IMR-90 (cell line): ENCODE data around the gene SPTLC3. TPM values are rescaled to one million over a fixed set of nuclear protein-coding genes. Genes with fewer than 3 reads are reported as not detected.

Source experiments
- ATAC-seq: fragments of 200-7000 bp; cut with Tn5 transposase; 2 replicates; pipeline ENCODE4 v1.9.1; 2020; ENCODE audit warnings: low read depth, mild to moderate bottlenecking, moderate library complexity
- BruUV-seq: library from RNA; stranded (reverse); fragments of 400-500 nt; replicated peaks from 2 replicates; lab custom pipeline; 2021; lab: Mats Ljungman, UMichigan
- CTCF ChIA-PET: fragments of 300-600 bp; formaldehyde crosslinking; extraction: SDS; loops from one replicate; lab custom pipeline; 2021; ENCODE audit warnings: antibody characterized with exemption; lab: Yijun Ruan, JAX
- POLR2A ChIA-PET: fragments of 300-600 bp; sonication (Branson Sonifier 250); formaldehyde crosslinking; loops from one replicate; lab custom pipeline; 2022; ENCODE audit warnings: antibody characterized with exemption; ENCODE audit not compliant: unreplicated experiment; lab: Charles Lee
- DNase-seq: peaks from one replicate; pipeline ENCODE4 v3.0.0; 2013
- H2AFZ ChIP-seq: replicated peaks from 2 replicates; pipeline ENCODE3; 2013; ENCODE audit warnings: low read length, mild to moderate bottlenecking; ENCODE audit not compliant: poor library complexity
- H2AK5ac ChIP-seq: 2 replicates; pipeline ENCODE4 v1.6.1; 2013; ENCODE audit warnings: low read depth, low read length, inconsistent platforms
- H2AK9ac ChIP-seq: replicated peaks from 2 replicates; pipeline ENCODE3; 2013; ENCODE audit warnings: mild to moderate bottlenecking, low read depth, low read length, moderate library complexity; ENCODE audit not compliant: poor library complexity
- H2BK120ac ChIP-seq: 2 replicates; pipeline ENCODE4 v1.6.1; 2013; ENCODE audit warnings: low read depth, low read length, inconsistent platforms
- H2BK15ac ChIP-seq: 3 replicates; pipeline ENCODE4 v1.6.1; 2013; ENCODE audit warnings: low read depth, low read length, inconsistent platforms
- H2BK20ac ChIP-seq: 2 replicates; pipeline ENCODE4 v1.6.1; 2013; ENCODE audit warnings: low read depth, mild to moderate bottlenecking, inconsistent platforms, low read length, moderate library complexity
- H2BK5ac ChIP-seq: 2 replicates; pipeline ENCODE4 v1.6.1; 2013; ENCODE audit warnings: mild to moderate bottlenecking, low read depth, low read length, inconsistent platforms; ENCODE audit not compliant: poor library complexity, severe bottlenecking
- H3K14ac ChIP-seq: replicated peaks from 2 replicates; pipeline ENCODE4 v1.6.1; 2013; ENCODE audit warnings: low read depth, low read length, inconsistent platforms
- H3K18ac ChIP-seq: 2 replicates; pipeline ENCODE4 v1.6.1; 2013; ENCODE audit warnings: low read depth, low read length, control low read depth
- H3K23ac ChIP-seq: 2 replicates; pipeline ENCODE4 v1.6.1; 2013; ENCODE audit warnings: low read depth, low read length, inconsistent platforms
- H3K27ac ChIP-seq: 2 replicates; pipeline ENCODE4 v1.5.1; 2013; ENCODE audit warnings: mild to moderate bottlenecking, control low read depth, low read length; ENCODE audit not compliant: insufficient read depth
- H3K27me3 ChIP-seq: 2 replicates; pipeline ENCODE4 v1.6.1; 2013; ENCODE audit warnings: low read length; ENCODE audit not compliant: control insufficient read depth, insufficient read depth
- H3K36me3 ChIP-seq: 2 replicates; pipeline ENCODE4 v1.6.1; 2013; ENCODE audit warnings: low read length, mixed read lengths; ENCODE audit not compliant: control insufficient read depth, insufficient read depth
- H3K4ac ChIP-seq: 2 replicates; pipeline ENCODE4 v1.6.1; 2013; ENCODE audit warnings: low read depth, low read length, inconsistent platforms
- H3K4me1 ChIP-seq: 2 replicates; pipeline ENCODE4 v1.6.1; 2013; ENCODE audit warnings: low read length, mixed read lengths; ENCODE audit not compliant: control insufficient read depth, insufficient read depth
- H3K4me2 ChIP-seq: 2 replicates; pipeline ENCODE4 v1.6.1; 2013; ENCODE audit warnings: low read depth, mild to moderate bottlenecking, control low read depth, low read length, moderate library complexity
- H3K4me3 ChIP-seq: 2 replicates; pipeline ENCODE4 v1.5.1; 2013; ENCODE audit warnings: low read depth, mild to moderate bottlenecking, control low read depth, low read length, moderate library complexity; ENCODE audit not compliant: insufficient read depth
- H3K56ac ChIP-seq: 2 replicates; pipeline ENCODE4 v1.6.1; 2013; ENCODE audit warnings: low read length, inconsistent platforms; ENCODE audit not compliant: insufficient read depth; ENCODE audit errors: extremely low read depth
- H3K79me1 ChIP-seq, 2 experiments: 2 replicates each; pipeline ENCODE4 v1.6.1; 2013; ENCODE audit warnings: low read length in 2 of 2, inconsistent platforms in 1 of 2, low read depth in 1 of 2
- H3K9ac ChIP-seq: 2 replicates; pipeline ENCODE4 v1.6.1; 2013; ENCODE audit warnings: low read depth, low read length, control low read depth
- H3K9me1 ChIP-seq: 2 replicates; pipeline ENCODE4 v1.6.1; 2013; ENCODE audit warnings: low read length, inconsistent platforms; ENCODE audit not compliant: insufficient read depth
- H3K9me3 ChIP-seq: 2 replicates; pipeline ENCODE4 v1.6.1; 2013; ENCODE audit warnings: low read length; ENCODE audit not compliant: control insufficient read depth, insufficient read depth
- H4K20me1 ChIP-seq: 2 replicates; pipeline ENCODE4 v1.6.1; 2013; ENCODE audit warnings: low read length, inconsistent platforms; ENCODE audit not compliant: insufficient read depth
- H4K5ac ChIP-seq: 2 replicates; pipeline ENCODE4 v1.6.1; 2013; ENCODE audit warnings: mild to moderate bottlenecking, low read depth, low read length, control low read depth
- H4K8ac ChIP-seq, 2 experiments: 2 replicates each; pipeline ENCODE4 v1.6.1; 2013; ENCODE audit warnings: low read depth in 2 of 2, low read length in 2 of 2, control low read depth in 1 of 2, inconsistent platforms in 1 of 2
- H4K91ac ChIP-seq: 2 replicates; pipeline ENCODE4 v1.6.1; 2013; ENCODE audit warnings: low read depth, low read length, inconsistent platforms; ENCODE audit not compliant: insufficient read depth
- BHLHE40 ChIP-seq: fragments of 150-350 bp; IDR thresholded peaks from 2 replicates; pipeline ENCODE4 v1.6.1; 2016; ENCODE audit warnings: mild to moderate bottlenecking, low read depth, low read length
- CTCF ChIP-seq: conservative IDR thresholded peaks from 2 replicates; pipeline ENCODE4 v1.5.1; 2012; ENCODE audit warnings: mild to moderate bottlenecking, low read depth, low read length, improper control_type of control experiment
- ELK1 ChIP-seq: fragments of 150-350 bp; IDR thresholded peaks from 2 replicates; pipeline ENCODE4 v1.6.1; 2016; ENCODE audit warnings: low read depth, mild to moderate bottlenecking, low read length, moderate library complexity, borderline replicate concordance
- MAFK ChIP-seq: IDR thresholded peaks from 2 replicates; pipeline ENCODE4 v1.6.1; 2012; ENCODE audit warnings: low read depth, low read length, improper control_type of control experiment
- MAZ ChIP-seq: IDR thresholded peaks from 2 replicates; pipeline ENCODE4 v1.6.1; 2012; ENCODE audit warnings: low read depth, mild to moderate bottlenecking, low read length, improper control_type of control experiment, moderate library complexity, borderline replicate concordance
- NFE2L2 ChIP-seq: fragments of 150-350 bp; IDR thresholded peaks from 2 replicates; pipeline ENCODE4 v1.6.1; 2016; ENCODE audit warnings: low read depth, mild to moderate bottlenecking, low read length
- POLR2A ChIP-seq: IDR thresholded peaks from 2 replicates; pipeline ENCODE4 v1.6.1; 2012; ENCODE audit warnings: mild to moderate bottlenecking, low read depth, low read length
- RCOR1 ChIP-seq: IDR thresholded peaks from 2 replicates; pipeline ENCODE4 v1.6.1; 2012; ENCODE audit warnings: mild to moderate bottlenecking, low read length, improper control_type of control experiment; ENCODE audit not compliant: insufficient replicate concordance
- SMC3 ChIP-seq: fragments of 150-350 bp; IDR thresholded peaks from 2 replicates; pipeline ENCODE4 v1.6.1; 2016; ENCODE audit warnings: low read depth, mild to moderate bottlenecking, antibody characterized with exemption, low read length, moderate library complexity
- USF2 ChIP-seq: fragments of 150-350 bp; IDR thresholded peaks from 2 replicates; pipeline ENCODE4 v1.6.1; 2017; ENCODE audit warnings: mild to moderate bottlenecking, antibody characterized with exemption, low read length, low read depth
- WGBS, 2 experiments: methylation state at CpG; one replicate each; pipeline versions ENCODE4 v1.1.5 to v1.1.7; 2013; ENCODE audit warnings: missing lambda C conversion rate in 2 of 2; ENCODE audit not compliant: insufficient read length in 1 of 2; ENCODE audit errors: extremely low coverage in 2 of 2; 5-methylcytosine and 5-hydroxymethylcytosine counted together
- dilution Hi-C: fragments of 300-500 bp; cut with HindIII; formaldehyde crosslinking; loops from one replicate; pipeline ENCODE4 v1.14.3; 2018; ENCODE audit warnings: low sequenced_read_pairs; ENCODE audit not compliant: unreplicated experiment
- in situ Hi-C: fragments of 300-500 bp; cut with MboI; formaldehyde crosslinking; loops from 3 replicates; pipeline ENCODE4 v1.14.3; 2019; ENCODE audit warnings: low sequenced_read_pairs, inconsistent platforms, mixed read lengths
- intact Hi-C: fragments of 100-400 bp; cut with micrococcal nuclease; formaldehyde crosslinking; loops from 2 replicates; pipeline ENCODE4 v1.10.0; 2022
- polyA plus RNA-seq, 3 experiments: library from polyadenylated mRNA; depleted of rRNA; stranded (reverse); fragments of >200 nt; gene quantifications; 2 replicates each; pipeline ENCODE4 v1.2.3, GENCODE V29; 2012; ENCODE audit warnings: low replicate concordance in 1 of 3
- total RNA-seq: library from RNA; depleted of rRNA; stranded (reverse); fragments of >200 nt; gene quantifications from 2 replicates; pipeline ENCODE4 v1.2.3, GENCODE V29; 2012

The SPTLC3 gene
- total and polyA plus RNA-seq, 2 of the 4 experiments (the other 2 are of a cell fraction) = 0.44 to 1.6 TPM

- Histone ChIP-seq H4K20me1 (no peaks in the 10 kb centered on the region), H2BK5ac (no peak overlapping the region), H4K91ac (no peak overlapping the region), H3K18ac (no peak overlapping the region), H4K5ac (no peak overlapping the region), H3K36me3 (no peaks in the 10 kb centered on the region), H2BK120ac (no peak overlapping the region), H4K8ac (no peak overlapping the region), H2BK15ac (no peak overlapping the region), H3K27ac (no peak overlapping the region), H2BK20ac (no peak overlapping the region), H2AFZ (no peak overlapping the region), H2AK5ac (no peak overlapping the region), H3K79me1 (no peaks in the 10 kb centered on the region), H3K4ac (no peak overlapping the region), H2AK9ac (no peak overlapping the region), H3K14ac (no peak overlapping the region), H3K4me1 (peaks cover 3% of the 10 kb centered on the region; the same call in 1 of the 2 replicates), H3K23ac (no peak overlapping the region), H3K9ac (no peak overlapping the region), H3K4me2 (no peak overlapping the region), H3K9me3 (no peaks in the 10 kb centered on the region), H3K56ac (no peak overlapping the region), H3K4me3 (no peak overlapping the region), H3K9me1 (no peaks in the 10 kb centered on the region), H3K27me3 (no peaks in the 10 kb centered on the region; the same call in 1 of the 2 replicates)
- dilution Hi-C loops = no loop called here
- 100% methylated on average over 1 of the region's 3 CpGs; no CpG with 5 or more reads in 1 of the 2 experiments for WGBS, 2 experiments
- ATAC-seq = peak; percentile 35
- TF ChIP-seq CTCF (no peak), ELK1 (no peak), NFE2L2 (no peak), POLR2A (no peak), BHLHE40 (no peak), MAFK (no peak), MAZ (no peak), USF2 (no peak), RCOR1 (no peak), SMC3 (no peak)
- intact Hi-C loops = no loop called here
- CTCF ChIA-PET = no interaction called here
- POLR2A ChIA-PET = no interaction called here
- in situ Hi-C loops = no loop called here
- no peak for DNase-seq
- BruUV-seq = no TSS peak
Measured at GRCh38 chr20:13130061-13130706, 121.4 kb downstream of the SPTLC3 start.
